HEK293T (cell line): ENCODE measurements around the gene AMELY.
"Not testable (repeated sequence)": the region's sequence is repeated elsewhere in the genome, so short reads cannot be mapped to it uniquely, and the experiment has no call there.

Experiments
- CTCF ChIA-PET: fragments of 350-600 bp; formaldehyde crosslinking; extraction: SDS; loops from one replicate; lab custom pipeline; 2021; ENCODE audit warnings: antibody characterized with exemption, inconsistent platforms; lab: Yijun Ruan, JAX
- POLR2A ChIA-PET: fragments of 350-600 bp; formaldehyde crosslinking; extraction: SDS; loops from one replicate; lab custom pipeline; 2020; ENCODE audit warnings: antibody characterized with exemption, inconsistent platforms; lab: Yijun Ruan, JAX
- DNase-seq: peaks from one replicate; pipeline ENCODE4 v3.0.0; 2012; ENCODE audit warnings: mixed read lengths; ENCODE audit errors: extremely low spot score
- ARNT ChIP-seq: fragments of 450-650 bp; IDR thresholded peaks from 2 replicates; pipeline ENCODE4 v1.6.1; 2017; ENCODE audit warnings: mild to moderate bottlenecking
- BHLHE40 ChIP-seq: fragments of 450-650 bp; IDR thresholded peaks from 2 replicates; pipeline ENCODE4 v1.6.1; 2016; ENCODE audit warnings: mild to moderate bottlenecking, moderate library complexity, borderline replicate concordance
- CTBP1 ChIP-seq: fragments of 450-650 bp; IDR thresholded peaks from 2 replicates; pipeline ENCODE4 v1.6.1; 2016; ENCODE audit warnings: borderline replicate concordance
- ELF4 ChIP-seq: fragments of 450-650 bp; IDR thresholded peaks from 2 replicates; pipeline ENCODE4 v1.6.1; 2017; ENCODE audit warnings: antibody characterized with exemption
- FOXA1 ChIP-seq: fragments of 450-650 bp; IDR thresholded peaks from 2 replicates; pipeline ENCODE4 v1.6.1; 2016; ENCODE audit warnings: mild to moderate bottlenecking
- FOXK2 ChIP-seq: fragments of 450-650 bp; IDR thresholded peaks from 2 replicates; pipeline ENCODE4 v1.6.1; 2016; ENCODE audit warnings: mild to moderate bottlenecking
- FOXM1 ChIP-seq: fragments of 450-650 bp; IDR thresholded peaks from 2 replicates; pipeline ENCODE4 v1.6.1; 2017; ENCODE audit warnings: mild to moderate bottlenecking, borderline replicate concordance
- HDGF ChIP-seq: fragments of 450-650 bp; IDR thresholded peaks from 2 replicates; pipeline ENCODE4 v1.6.1; 2017; ENCODE audit warnings: antibody characterized with exemption, borderline replicate concordance
- L3MBTL2 ChIP-seq: fragments of 450-650 bp; conservative IDR thresholded peaks from 2 replicates; pipeline ENCODE4 v1.6.1; 2016; ENCODE audit warnings: mild to moderate bottlenecking
- LEF1 ChIP-seq: fragments of 450-650 bp; IDR thresholded peaks from 2 replicates; pipeline ENCODE4 v1.6.1; 2017; ENCODE audit warnings: mild to moderate bottlenecking, borderline replicate concordance
- NFRKB ChIP-seq: fragments of 450-650 bp; IDR thresholded peaks from 2 replicates; pipeline ENCODE4 v1.6.1; 2016; ENCODE audit warnings: mild to moderate bottlenecking, moderate library complexity
- SP1 ChIP-seq: fragments of 450-650 bp; IDR thresholded peaks from 2 replicates; pipeline ENCODE4 v1.6.1; 2017
- SUZ12 ChIP-seq: fragments of 450-650 bp; IDR thresholded peaks from 2 replicates; pipeline ENCODE4 v1.6.1; 2016; ENCODE audit warnings: mild to moderate bottlenecking
- TARDBP ChIP-seq: fragments of 450-650 bp; IDR thresholded peaks from 2 replicates; pipeline ENCODE4 v1.6.1; 2016
- ZNF384 ChIP-seq: fragments of 450-650 bp; IDR thresholded peaks from 2 replicates; pipeline ENCODE4 v1.6.1; 2016
- TF ChIP-seq, protein P1 (sequence below): fragments of 450-650 bp; IDR thresholded peaks from 2 replicates; pipeline ENCODE4 v1.6.1; 2016

AMELY gene

GRCh38 chrY:6894496-6894895, 17.1 kb downstream of the AMELY start:
- ChIA-PET CTCF (no interaction called here), POLR2A (no interaction called here)
- TF ChIP-seq ARNT (no peak), NFRKB (no peak), LEF1 (no peak), SP1 (no peak), ZNF384 (no peak), SUZ12 (no peak), FOXK2 (no peak), HDGF (no peak), BHLHE40 (no peak), TARDBP (no peak), ELF4 (no peak), CTBP1 (no peak), FOXA1 (no peak), FOXM1 (no peak), L3MBTL2 (no peak)
- TF ChIP-seq, protein P1, sequence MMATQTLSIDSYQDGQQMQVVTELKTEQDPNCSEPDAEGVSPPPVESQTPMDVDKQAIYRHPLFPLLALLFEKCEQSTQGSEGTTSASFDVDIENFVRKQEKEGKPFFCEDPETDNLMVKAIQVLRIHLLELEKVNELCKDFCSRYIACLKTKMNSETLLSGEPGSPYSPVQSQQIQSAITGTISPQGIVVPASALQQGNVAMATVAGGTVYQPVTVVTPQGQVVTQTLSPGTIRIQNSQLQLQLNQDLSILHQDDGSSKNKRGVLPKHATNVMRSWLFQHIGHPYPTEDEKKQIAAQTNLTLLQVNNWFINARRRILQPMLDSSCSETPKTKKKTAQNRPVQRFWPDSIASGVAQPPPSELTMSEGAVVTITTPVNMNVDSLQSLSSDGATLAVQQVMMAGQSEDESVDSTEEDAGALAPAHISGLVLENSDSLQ = no peak
- no peak for DNase-seq

DNA sequence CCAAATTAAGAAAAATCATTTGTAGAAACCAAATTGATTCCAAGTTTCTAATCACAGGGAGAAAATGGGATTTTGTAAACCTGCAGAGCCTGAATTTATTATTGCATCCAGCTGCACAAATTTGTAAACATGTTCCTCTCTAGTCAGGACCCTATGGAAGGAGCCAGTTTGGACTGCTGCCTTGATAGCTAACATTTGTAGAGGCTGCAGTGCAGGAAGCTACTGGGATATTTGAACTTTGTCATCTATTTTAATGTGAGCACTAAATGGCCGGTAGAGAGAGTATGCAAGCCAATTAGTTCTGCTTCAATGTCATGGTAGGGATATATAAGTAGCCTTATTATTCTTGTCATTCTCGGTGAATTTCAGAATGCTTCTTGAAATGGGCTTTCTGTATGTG, 62.2 kb downstream of the AMELY start:
- CTCF ChIA-PET = no interaction called here
- TF ChIP-seq BHLHE40 (no peak), SUZ12 (no peak), L3MBTL2 (no peak), NFRKB (no peak), ELF4 (no peak), ZNF384 (no peak), CTBP1 (no peak), FOXA1 (no peak), SP1 (no peak), HDGF (no peak), FOXM1 (no peak), TARDBP (no peak), FOXK2 (no peak)
- TF ChIP-seq, protein P1 = no peak
- POLR2A ChIA-PET = no interaction called here
- no peak for DNase-seq

GRCh38 chrY:6842650-6843049, 68.9 kb downstream of the AMELY start:
- POLR2A ChIA-PET, CTCF ChIA-PET, DNase-seq: not testable (repeated sequence)
